ENCODE data around the gene OSGEP.

Gene OSGEP

DNA sequence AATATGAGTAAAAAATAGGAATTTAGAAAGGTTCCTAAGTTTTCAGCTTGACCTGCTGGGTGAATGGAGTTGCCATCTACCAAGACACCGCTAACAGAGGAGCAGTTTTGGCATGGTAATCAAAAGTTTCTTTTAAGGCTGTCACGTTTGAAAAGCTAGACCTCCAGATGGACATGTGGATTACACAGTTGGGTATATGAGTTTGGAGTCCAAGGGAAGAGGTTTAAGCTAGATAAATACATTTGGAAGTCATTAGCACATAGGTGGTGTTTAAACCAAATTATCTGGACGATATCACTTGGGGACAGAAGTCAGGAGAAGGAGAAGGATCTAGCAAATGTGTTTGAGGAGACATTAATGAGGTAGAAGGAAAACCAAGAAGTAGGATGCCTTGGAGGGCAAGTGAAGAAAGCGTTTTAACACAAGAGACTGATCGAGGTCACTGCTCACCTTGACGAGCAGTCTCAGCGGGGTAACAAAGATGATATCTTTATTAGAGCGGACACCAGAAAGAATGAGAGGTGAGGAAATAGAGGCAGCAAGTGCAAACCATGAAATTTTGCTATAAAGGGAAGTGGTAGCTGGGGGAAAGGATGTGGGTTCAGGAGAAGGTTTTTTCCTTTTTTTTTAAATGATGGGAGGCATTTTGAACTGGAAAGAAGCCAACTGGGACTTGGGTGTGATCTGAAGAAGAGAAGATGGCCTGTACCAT, 32.2 kb upstream of the OSGEP start:
- no peaks in the 10 kb centered on the region for H4K20me1 ChIP-seq (ENCODE audit: control insufficient read depth, insufficient read depth, low read depth, low read length)
- H3K4me1 ChIP-seq (ENCODE audit: control insufficient read depth, low read length): peaks cover 26% of the 10 kb centered on the region
- H3K4me2 ChIP-seq (ENCODE audit: low read length): no peak overlapping the region
- H3K36me3 ChIP-seq (ENCODE audit: control insufficient read depth, low read length): no peaks in the 10 kb centered on the region
- no peaks in the 10 kb centered on the region for H3F3A ChIP-seq (ENCODE audit: control insufficient read depth, insufficient read depth)
- TF ChIP-seq, protein P1, sequence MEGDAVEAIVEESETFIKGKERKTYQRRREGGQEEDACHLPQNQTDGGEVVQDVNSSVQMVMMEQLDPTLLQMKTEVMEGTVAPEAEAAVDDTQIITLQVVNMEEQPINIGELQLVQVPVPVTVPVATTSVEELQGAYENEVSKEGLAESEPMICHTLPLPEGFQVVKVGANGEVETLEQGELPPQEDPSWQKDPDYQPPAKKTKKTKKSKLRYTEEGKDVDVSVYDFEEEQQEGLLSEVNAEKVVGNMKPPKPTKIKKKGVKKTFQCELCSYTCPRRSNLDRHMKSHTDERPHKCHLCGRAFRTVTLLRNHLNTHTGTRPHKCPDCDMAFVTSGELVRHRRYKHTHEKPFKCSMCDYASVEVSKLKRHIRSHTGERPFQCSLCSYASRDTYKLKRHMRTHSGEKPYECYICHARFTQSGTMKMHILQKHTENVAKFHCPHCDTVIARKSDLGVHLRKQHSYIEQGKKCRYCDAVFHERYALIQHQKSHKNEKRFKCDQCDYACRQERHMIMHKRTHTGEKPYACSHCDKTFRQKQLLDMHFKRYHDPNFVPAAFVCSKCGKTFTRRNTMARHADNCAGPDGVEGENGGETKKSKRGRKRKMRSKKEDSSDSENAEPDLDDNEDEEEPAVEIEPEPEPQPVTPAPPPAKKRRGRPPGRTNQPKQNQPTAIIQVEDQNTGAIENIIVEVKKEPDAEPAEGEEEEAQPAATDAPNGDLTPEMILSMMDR (IDR thresholded peaks at IDR 0.05; ENCODE audit: low read depth, low read length, poor library complexity, severe bottlenecking): no peak
- TF ChIP-seq EZH2phosphoT487 (IDR thresholded peaks at IDR 0.05; ENCODE audit: borderline replicate concordance, low read length): no peak
- no peak overlapping the region for H3K4me3 ChIP-seq (ENCODE audit: low read length)
- no peaks in the 10 kb centered on the region for H3K9me2 ChIP-seq (replicated peaks; ENCODE audit: control insufficient read depth, low read length)
- peaks cover 12% of the 10 kb centered on the region for H3K27me3 ChIP-seq (ENCODE audit: control insufficient read depth, low read length)
- H3K9me3 ChIP-seq (ENCODE audit: control insufficient read depth, insufficient read depth, low read length): no peaks in the 10 kb centered on the region
- no peaks in the 10 kb centered on the region for H3K79me2 ChIP-seq (ENCODE audit: control insufficient read depth, low read length)
- no peak overlapping the region for H3K27ac ChIP-seq (ENCODE audit: low read depth, low read length)

DNA sequence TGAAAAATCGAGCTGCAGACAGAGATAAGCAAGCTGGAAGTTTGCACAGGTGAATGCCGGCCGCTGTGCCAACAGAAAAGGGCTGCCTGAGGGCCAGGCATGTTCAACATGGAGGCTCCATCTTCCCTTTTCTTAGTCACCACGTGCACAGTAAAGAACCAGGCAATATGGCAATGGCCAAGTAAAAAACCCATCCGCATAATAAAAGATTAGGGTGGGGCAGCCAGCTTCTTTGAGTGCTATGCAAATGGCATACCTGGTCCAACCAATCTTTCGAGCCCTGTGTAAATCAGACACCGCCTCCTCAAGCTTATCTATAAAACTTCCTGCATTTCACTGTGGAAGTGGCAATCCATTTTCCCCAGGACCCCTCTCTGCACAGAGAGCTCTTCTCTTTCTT, 31.3 kb upstream of the OSGEP start:
- Histone ChIP-seq H3K79me2 (ENCODE audit: control insufficient read depth, low read length) (no peaks in the 10 kb centered on the region), H3K27me3 (ENCODE audit: control insufficient read depth, low read length) (peaks cover 4% of the 10 kb centered on the region)
- TF ChIP-seq, protein P1 (IDR thresholded peaks at IDR 0.05; ENCODE audit: low read depth, low read length, poor library complexity, severe bottlenecking): no peak
- TF ChIP-seq EZH2phosphoT487 (IDR thresholded peaks at IDR 0.05; ENCODE audit: borderline replicate concordance, low read length): no peak

DNA sequence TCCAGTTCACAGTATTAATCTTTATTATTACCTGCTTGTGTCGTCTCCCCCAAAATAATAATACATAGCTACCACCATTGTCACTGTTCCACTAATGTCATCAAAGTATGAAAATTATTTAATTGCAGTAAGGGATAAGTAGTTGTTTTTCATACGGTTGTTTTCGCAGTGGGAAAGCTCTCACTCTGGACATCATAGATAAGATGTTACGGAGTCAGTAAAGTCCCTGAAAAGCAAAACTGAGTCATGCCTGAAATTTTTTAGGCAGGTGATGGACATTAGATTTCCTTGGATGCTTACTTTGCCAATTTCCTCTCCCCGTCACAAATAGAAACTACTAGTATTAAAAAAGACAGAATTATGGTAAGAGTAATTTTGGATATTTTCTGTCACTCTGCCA, 27.8 kb upstream of the OSGEP start:
- Histone ChIP-seq H3K27ac (ENCODE audit: low read depth, low read length) (no peak overlapping the region), H3K9me2 (replicated peaks; ENCODE audit: control insufficient read depth, low read length) (no peaks in the 10 kb centered on the region), H3K4me1 (ENCODE audit: control insufficient read depth, low read length) (peaks cover 4% of the 10 kb centered on the region), H3K4me3 (ENCODE audit: low read length) (no peak overlapping the region), H3K27me3 (ENCODE audit: control insufficient read depth, low read length) (no peaks in the 10 kb centered on the region), H3K79me2 (ENCODE audit: control insufficient read depth, low read length) (no peaks in the 10 kb centered on the region), H3K9me3 (ENCODE audit: control insufficient read depth, insufficient read depth, low read length) (no peaks in the 10 kb centered on the region), H4K20me1 (ENCODE audit: control insufficient read depth, insufficient read depth, low read depth, low read length) (peaks cover 2% of the 10 kb centered on the region; the same call in 1 of the 2 replicates), H3K4me2 (ENCODE audit: low read length) (no peak overlapping the region), H3K36me3 (ENCODE audit: control insufficient read depth, low read length) (peaks cover 24% of the 10 kb centered on the region), H3F3A (ENCODE audit: control insufficient read depth, insufficient read depth) (peaks cover 23% of the 10 kb centered on the region)
- TF ChIP-seq, protein P1 (IDR thresholded peaks at IDR 0.05; ENCODE audit: low read depth, low read length, poor library complexity, severe bottlenecking): no peak
- TF ChIP-seq EZH2phosphoT487 (IDR thresholded peaks at IDR 0.05; ENCODE audit: borderline replicate concordance, low read length): no peak

More for the DNA sequence above, 31.3 kb upstream of the OSGEP start:
- Histone ChIP-seq H4K20me1 (ENCODE audit: control insufficient read depth, insufficient read depth, low read depth, low read length) (no peaks in the 10 kb centered on the region), H3K9me2 (replicated peaks; ENCODE audit: control insufficient read depth, low read length) (no peaks in the 10 kb centered on the region), H3K27ac (ENCODE audit: low read depth, low read length) (no peak overlapping the region), H3K4me1 (ENCODE audit: control insufficient read depth, low read length) (peaks cover 18% of the 10 kb centered on the region), H3K4me3 (ENCODE audit: low read length) (no peak overlapping the region), H3K9me3 (ENCODE audit: control insufficient read depth, insufficient read depth, low read length) (no peaks in the 10 kb centered on the region), H3F3A (ENCODE audit: control insufficient read depth, insufficient read depth) (peaks cover 2% of the 10 kb centered on the region; the same call in 1 of the 2 replicates), H3K36me3 (ENCODE audit: control insufficient read depth, low read length) (no peaks in the 10 kb centered on the region), H3K4me2 (ENCODE audit: low read length) (no peak overlapping the region)

Data from DOHH2 (cell line).